ENCODE results near the gene SREBF2.

The SREBF2 gene

GRCh38 chr22:41908411-41909309, 75.8 kb downstream of the SREBF2 start:
- no peak for DNase-seq (ENCODE audit: low read depth, low spot score)

DNA sequence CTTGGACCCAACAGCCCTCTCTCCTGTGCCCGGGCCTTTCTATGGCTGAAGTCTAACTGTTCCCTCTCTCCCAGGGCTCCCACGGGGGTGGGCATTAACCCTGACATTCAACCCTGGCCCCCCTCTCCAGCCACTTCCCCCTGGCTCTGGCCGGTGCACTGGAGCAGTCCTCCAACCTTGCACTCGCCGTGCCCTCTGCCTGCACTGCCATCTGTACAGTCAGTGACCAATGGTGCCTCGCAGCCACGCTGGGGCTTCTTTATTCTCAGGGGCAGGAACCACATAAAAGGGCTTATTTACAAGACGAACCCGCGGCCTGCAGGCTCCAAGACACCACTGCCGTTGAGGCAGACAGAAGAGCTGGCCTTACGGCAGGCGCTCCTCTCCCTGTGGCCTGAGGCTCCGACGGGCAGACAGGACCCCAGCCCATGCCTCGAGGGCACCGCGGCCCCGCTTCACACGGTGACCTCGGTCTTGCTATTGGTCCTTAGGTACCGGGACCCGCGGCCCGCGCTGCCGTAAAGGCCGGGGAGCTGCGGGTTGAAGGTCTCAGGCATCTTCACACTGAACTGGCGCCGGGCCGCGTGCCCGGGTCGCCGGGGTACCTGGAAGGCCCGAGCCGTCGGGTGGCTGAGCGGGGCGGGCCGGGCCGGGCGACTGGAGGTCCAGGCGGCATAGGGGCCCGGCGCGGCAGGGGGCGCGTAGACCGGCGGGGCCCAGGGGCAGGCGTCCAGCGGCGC, 76.6 kb downstream of the SREBF2 start:
- DNase-seq (ENCODE audit: low read depth, low spot score), result no peak

DNA sequence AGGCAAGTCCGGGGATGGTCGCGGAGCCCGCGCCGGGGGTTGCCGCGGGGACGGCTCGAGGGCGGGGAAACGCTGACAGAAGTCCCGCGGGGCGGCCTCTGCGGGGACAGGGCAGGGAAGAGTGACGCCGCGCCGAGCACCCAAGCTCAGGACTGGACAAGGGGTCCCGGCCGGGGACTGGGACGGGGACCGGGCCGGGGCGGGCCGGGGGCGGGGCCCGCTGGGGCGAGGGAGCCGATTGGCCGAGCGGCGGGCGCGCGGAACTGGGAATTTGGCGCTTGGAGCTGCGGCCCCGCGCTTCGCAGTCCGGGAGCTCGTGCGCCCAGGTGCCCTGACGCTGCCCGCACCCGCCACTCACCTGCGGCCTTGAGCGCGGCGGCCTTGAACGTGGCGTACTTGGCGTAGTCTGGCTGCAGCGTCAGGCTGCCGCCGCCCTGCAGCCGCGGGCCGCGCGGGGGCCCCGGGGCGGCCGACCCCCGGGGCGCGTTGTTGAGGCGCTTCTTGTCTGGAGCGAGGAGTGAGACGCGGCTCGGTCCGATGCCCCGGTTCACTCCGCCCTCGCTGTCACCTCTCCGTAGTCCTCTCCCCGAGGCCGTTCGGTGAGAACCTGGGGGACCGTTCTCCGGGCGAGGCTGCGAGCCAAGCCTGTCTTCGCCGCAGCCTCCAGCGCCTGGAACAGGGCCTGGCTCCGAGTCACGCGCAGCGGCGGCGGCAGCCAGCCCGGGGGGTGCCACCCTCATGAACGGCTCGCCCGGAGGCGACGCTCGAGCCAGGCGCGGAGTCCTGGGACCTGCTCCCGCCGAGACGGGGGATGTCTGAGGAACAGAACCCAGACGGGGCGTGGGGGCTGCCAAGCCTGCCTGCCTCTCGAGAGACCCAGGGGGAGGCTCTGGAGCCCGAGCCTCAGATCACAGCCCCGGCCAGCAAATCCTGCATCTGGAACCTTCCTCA, 77.4 kb downstream of the SREBF2 start:
- DNase-seq (ENCODE audit: low read depth, low spot score), result no peak

GRCh38 chr22:41911001-41911611, 78.2 kb downstream of the SREBF2 start:
- no peak for DNase-seq (ENCODE audit: low read depth, low spot score)

GRCh38 chr22:41912338-41913039, 79.6 kb downstream of the SREBF2 start:
- DNase-seq (ENCODE audit: low read depth, low spot score), result no peak

DNA sequence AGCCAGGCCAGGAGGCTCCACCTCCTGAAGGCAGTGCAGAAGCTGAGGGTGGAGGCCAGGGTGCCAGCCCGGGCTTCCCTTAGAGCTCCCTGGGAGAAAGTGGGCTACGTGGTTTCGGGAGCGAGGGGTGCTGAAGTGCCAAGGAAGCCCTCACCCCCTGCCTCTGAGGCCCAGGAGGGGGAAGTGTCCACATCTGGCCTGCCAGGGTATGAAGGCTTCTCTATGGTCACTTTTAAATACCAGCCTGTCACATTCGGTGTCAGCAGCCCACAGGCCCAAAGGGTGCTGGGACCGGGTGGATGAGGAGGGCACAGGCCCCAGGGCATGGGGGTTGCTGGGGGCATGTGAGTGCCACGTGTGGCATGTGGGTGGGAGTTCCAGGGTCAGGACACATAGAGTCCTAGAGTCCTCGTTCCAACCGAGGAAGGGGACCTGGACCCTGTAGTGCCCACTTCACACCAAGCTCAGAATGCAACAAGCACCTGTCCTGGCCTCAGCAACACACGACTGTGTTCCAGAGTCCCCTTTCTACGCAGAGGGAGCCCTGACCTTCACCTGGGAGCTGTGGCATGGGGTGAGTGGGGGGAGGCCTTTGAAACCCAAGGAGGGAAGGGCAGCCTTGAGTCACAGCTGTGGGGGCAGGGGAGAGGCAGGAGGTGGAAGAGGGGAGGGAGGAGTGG, 80.3 kb downstream of the SREBF2 start:
- DNase-seq (ENCODE audit: low read depth, low spot score), result no peak

DNA sequence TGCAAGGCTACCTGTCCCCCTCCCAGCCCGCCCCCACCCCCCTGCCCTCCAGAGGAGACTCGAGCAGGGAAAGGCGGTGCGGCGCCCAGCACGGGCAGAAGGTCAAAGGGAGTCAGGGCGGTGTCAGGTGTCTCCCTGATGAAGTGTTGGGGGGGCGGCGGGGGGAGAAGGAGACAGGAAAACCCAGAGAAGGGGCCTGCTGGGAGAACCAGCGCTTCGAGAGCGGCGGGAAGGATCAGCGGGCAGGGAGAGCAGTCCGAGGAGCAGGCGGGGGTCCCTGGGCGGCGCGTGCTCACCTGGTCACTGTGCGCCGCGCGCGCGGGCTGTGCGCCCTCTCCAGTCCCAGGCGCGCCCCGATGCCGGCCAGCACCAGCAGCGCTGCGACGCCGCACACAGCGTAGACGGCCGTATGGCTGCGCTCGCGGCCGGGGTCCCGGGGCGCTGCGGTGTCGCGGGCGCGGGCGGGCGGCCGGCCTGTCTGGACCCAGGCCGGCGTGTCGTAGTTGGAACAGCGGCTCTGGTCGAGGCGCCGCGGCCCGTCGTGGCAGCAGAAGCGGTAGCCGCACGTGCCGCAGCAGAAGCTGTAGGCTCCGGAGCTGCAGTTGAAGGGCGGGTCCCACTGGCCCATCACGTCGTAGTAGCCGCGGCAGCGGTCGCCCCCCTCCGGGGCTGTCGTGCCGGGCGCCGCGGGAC, 81.1 kb downstream of the SREBF2 start:
- no peak for DNase-seq (ENCODE audit: low read depth, low spot score)

GRCh38 chr22:41914611-41915034, 81.7 kb downstream of the SREBF2 start:
- DNase-seq (ENCODE audit: low read depth, low spot score), result no peak

DNA sequence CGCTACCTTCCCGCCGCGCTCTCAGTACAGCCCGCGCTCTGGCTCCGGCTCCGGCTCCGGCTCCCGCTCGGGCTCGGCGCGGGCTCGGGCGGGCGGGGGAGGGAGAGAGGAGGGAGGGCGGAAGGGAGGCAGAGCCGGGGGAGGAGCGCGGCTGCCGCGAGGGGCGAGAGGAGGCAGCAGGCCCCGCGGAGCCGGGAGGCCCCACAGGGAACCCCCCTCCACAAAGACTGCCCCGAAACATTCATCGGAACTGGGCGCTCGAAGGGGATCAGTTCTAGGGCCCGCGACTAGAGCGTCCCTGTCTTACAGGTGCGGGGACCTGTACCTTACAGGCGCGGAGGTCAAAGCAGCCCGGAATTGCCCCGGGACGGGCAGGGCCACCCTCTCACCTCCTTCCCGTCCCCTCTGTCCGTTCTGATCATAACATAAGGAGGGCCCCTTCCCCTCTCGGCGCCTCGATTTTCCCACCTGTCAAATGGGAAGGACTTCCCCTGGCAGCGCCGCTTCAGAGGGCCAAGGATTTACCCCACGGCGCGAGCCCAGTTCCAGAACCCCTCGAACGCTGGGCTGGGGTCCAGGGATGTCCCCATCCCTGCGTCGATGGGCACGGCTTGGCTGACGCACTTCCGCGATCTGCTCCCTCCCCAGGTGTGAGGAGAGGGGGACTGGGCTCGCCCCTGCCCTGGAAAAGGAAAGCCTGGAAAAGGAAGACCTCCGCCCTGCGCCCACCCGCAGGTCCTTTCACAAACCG, 82.3 kb downstream of the SREBF2 start, which contains the start of gene SHISA8:
TSS of gene SHISA8 (minus strand) at position 40 of the 751 bp plus-strand sequence. CDS start 407 bp downstream, outside the sequence.
- no peak for DNase-seq (ENCODE audit: low read depth, low spot score)

DNA sequence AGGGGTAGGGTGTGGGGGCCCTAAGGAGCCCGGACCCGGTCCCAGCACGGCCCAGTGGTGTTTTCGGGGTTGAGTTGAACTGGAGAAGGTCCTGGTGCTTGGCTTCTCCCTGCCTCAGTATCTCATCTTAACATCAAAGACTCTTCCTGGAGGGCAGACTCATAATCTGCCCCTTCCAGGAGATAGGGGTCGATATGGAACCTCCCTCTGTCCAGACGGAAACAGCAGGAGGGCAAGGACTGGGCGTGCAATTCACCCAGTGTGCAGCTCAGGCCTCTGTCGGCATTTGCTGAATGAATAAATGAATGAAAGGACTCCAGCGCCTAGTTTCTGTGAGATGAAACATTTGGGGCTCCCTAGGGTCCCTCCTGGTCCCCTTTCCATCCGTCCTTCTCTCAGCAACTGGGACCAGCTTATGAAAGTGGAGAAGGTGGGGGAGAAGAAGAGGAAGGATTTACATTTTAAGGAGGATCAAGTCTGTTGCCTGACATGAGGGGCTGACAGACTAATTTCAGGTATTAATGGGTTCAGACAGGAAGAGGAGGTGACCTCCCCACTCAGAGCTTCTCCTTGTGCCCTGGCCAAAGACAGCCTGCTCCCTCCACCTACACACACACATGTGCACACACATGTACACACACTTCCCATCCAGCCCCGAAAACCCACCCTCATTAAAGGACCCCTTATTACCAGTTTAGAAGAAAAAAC, 83.0 kb downstream of the SREBF2 start:
- DNase-seq (ENCODE audit: low read depth, low spot score), result no peak

GRCh38 chr22:41916745-41917358, 83.9 kb downstream of the SREBF2 start:
- DNase-seq (ENCODE audit: low read depth, low spot score), result no peak

DNA sequence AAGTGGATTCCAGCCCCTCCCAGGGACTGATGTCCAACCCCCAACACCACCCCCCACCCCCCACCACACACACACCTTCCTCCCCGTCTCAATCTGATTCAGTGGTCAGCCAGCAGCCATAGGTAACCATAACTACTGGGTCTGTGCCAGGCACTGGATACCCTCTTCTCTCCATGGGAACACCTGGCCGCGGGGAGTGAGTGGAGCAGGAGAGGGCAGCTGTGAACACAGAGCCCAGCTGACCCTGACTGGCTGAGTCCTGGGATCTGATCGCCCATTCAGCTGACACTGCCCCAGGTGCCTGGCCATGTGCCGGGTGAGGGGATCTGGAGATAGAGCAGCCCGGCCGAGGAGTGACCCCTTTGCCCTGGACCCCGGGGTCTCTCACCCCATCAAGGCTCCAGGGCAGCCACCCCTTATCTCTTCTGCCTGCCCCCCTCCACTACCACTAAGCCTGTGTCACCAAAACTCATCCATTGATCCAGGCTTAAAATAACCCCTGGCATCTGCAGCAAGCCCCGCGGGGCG, 84.5 kb downstream of the SREBF2 start:
- no peak for DNase-seq (ENCODE audit: low read depth, low spot score)

- DNase-seq (ENCODE audit: low read depth, low spot score), result no peak
Observed at GRCh38 chr22:41917903-41918791, 85.2 kb downstream of the SREBF2 start.

GRCh38 chr22:41919357-41920224, 86.7 kb downstream of the SREBF2 start:
- no peak for DNase-seq (ENCODE audit: low read depth, low spot score)
